IPS-11a (cell line): ENCODE data around the gene PANK4.
"Not testable (repeated sequence)": the region's sequence is repeated elsewhere in the genome, so short reads cannot be mapped to it uniquely, and the experiment has no call there.

ENCODE experiments used
- H3K4me3 ChIP-seq: one replicate; pipeline ENCODE4 v1.5.1; 2013; ENCODE audit warnings: low read depth, low read length, control low read depth

Gene PANK4

DNA sequence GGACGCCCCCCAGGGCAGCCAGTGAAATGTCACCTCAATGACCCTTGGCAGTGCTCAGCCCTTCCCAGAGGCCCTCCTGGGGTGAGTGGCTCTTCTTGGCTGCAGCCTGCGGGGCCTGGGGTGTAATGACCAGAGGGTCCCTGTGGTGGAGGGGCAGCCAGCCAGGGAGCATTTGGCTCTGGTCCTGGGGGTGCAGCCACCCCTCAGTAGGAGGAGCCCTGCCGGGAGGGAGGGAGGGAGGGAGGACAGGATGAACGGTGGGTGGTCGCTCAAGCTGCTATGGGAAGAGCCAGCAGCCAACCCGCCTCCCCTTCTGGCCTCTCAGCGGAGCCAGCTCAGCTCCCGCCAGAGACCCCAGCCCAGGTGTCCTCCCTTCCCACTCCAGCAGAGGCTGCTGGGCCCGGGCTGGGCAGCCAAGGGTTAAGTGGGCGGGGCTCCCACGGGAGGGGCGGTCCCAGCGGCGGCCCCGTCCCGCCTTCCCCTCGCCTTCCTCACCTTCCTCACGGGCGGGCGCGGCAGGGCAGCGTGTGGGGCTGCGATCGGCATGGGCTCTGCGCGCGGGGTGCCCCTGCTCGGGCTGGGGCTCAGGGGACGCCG is 59.3 kb downstream of the PANK4 start:
- no peak overlapping the region for H3K4me3 ChIP-seq

DNA sequence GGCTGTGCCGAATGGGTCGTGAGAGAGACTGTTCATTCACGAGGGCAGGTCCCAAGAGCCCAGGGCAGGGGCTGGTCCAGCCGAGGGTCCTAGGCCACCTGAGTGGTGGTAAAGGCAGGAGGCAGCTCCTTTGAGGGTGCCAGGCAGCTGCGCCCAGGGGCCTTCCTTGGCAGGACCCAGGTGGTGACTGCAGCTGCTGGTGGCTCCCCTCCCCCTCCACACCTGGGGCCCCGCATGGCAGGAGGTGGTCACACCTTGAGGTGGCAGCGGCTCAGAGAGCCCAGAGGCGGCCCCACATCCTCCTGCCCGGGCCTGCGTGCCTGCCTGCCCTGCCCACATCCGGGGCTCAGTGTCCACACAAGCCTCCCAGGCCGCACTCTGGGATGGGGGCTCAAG is 60.1 kb downstream of the PANK4 start:
- H3K4me3 ChIP-seq: no peak overlapping the region

DNA sequence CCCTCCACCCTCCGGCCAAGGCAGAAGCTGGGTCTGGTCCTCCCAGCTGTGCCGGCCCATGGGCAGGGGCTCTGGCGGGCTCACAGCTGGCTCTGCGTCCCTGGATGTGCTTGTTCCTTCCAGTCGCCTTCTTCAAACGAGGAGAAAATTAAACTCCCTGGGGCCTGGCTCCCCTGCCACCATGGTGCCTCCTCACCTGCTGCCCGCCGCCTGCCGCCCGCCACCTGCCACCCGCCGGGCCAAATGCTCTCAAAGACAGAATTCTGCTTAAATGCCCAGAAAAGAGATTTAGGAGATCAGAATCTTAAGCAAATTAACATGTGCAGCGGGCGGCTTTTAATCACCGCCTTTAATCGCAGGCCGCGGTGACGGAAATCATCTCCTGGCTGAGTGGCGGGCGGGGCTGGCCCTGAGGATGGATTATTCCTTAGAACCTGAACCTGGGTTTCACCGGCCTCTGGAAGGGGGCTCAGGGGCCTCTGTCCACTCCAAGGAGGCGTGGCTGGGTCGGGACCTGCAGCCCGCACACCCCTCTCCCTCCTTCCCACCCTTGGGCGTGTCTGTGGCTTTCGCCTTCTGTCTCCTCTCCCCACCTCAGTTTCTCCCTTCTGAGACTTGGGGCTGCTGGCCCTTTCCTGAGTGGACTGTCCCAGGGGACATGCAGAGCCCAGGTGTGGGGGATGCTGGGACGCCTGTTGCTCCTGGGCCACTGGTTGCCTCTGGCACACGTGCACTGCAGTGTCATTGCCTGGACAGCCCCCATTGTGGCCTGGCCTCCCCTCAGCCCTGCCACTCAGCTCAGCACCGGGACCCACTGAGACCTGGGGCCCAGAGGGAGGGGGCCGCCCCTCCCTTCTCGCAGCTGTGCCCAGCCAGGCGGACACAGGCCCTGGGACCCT is 60.8 kb downstream of the PANK4 start:
- no peak overlapping the region for H3K4me3 ChIP-seq

DNA sequence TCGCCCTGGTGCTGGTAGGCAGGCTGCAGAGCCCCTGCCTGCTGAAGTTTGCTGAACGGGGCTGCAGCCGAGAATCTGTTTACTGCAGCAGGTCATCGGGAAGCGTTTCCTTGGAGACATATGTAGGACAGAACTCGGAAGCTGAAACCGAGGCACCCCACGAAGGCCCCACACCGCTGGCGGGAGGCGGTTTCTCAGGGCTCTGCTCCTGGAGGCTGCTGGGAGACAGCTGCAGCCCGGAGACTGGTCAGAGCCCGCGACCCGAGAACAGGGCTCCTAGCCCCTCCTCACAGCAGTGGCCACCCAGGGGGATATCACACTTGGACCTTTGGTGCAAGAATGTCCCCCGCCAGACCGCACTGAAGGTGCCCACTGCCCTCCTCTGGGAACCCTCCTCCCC is 63.0 kb downstream of the PANK4 start:
- H3K4me3 ChIP-seq: no peak overlapping the region

DNA sequence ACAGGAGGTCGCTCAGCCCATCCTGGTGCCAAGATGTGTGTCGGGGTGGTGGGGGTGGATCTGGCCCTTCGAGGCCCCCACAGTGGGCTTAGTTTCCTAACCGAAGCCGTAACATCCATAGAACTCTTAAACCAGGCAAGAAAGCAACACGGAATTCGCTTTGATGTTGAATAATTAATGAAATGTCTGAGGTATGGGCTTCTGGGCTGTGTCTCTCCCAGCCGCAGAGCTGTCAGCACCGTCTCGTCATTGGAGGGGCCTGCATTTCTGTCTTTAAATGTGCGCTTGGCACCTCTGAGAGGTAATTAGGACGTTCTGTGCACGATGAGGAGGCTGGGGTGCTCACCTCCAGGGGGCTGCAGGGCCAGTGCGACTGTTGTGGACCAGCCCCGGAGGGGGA is 63.6 kb downstream of the PANK4 start:
- H3K4me3 ChIP-seq: no peak overlapping the region

DNA sequence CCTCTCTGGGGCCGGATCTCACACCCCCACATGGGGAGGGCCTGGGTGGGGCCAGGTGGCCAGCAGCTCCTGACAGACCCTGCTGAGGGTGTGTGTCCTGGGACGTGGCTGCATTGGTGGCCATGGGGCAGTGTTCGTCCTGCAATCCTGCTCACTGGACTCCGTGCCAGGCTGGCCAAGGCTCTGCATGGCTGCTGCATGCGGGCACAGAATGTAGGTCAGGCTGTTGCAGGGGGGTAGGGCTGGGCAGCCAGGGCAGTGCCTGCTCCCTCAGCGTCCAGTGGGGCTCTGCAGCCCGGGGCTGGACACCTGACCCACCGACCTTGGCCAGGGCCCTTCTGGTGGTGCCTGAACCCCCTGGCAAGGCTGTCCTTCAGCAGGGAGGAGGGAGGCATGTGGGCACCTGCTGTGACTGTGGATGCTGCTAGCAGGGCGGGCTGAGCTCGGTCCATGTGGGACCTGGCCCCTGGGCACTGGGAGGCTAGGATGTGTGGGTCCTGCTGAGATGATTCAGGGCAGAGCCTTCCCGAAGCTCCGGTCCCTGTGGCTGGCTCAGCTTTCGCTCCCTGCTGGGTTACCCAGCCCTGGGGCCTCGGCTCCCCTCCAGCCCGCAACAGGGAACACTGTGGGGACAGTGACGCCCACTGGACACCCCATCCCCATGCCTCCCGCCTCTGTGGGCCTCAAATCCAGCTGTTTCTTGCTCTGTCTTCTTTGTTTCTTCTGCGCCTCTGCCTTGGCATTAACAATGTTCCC is 65.2 kb downstream of the PANK4 start:
- no peak overlapping the region for H3K4me3 ChIP-seq

DNA sequence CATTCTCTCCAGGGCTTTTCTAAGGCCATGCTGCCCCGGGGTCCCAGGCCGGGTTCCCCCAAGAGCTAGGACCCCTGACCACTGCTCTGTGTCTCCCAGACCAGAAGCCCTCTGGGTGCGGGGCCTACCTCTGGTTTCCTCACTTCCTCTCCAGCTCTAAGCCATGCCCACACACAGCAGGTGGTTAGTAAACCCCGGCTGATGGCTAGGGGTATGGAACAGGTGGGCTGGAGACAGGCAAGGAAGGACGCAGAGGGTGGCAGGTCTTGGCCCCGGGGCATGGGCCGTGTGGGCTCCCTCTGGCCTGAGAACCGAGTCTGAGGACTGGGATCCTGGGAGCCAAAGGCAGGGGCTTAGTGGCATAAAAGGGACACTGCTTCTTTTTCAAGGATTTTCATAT is 66.2 kb downstream of the PANK4 start:
- no peak overlapping the region for H3K4me3 ChIP-seq

DNA sequence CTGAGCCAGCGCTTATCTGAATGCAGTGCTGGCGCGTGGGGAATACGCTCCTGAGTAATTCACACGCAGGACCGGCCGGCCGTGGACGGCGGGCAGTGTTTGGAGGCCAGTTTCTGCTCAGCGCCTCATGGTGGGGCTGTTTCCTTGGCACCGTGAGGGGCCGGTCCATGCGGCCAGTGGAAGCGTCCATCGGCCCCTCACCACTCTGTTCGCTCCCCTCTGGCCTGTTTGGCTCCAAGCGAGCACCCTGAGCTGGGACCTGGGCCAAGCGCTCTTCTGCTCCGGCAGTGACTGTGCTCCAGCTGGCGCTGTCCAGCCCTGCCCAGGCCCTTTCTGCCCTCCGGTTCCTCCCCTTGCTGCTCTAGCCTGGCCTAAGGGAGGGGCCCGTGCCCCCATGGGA is 66.6 kb downstream of the PANK4 start:
- no peak overlapping the region for H3K4me3 ChIP-seq

DNA sequence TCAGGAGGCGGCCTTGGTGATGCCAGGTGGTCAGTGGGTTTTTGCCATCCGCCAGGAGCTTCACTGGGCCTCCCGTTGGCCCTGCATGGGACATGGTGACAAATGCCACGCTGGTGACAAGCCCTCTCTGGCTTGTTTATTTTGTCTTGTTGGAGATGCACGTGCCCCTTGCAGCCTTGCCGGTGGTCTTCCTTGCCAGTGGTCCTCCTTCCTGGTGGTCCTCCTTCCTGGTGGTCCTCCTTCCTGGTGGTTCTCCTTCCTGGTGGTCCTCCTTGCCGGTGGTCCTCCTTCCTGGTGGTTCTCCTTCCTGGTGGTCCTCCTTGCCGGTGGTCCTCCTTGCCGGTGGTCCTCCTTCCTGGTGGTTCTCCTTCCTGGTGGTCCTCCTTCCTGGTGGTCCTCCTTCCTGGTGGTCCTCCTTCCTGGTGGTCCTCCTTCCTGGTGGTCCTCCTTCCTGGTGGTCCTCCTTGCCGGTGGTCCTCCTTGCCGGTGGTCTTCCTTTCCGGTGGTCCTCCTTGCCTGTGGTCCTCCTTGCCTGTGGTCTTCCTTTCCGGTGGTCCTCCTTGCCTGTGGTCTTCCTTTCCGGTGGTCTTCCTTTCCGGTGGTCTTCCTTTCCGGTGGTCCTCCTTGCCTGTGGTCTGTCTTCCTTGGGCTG is 67.2 kb downstream of the PANK4 start:
- H3K4me3 ChIP-seq: not testable (repeated sequence)

DNA sequence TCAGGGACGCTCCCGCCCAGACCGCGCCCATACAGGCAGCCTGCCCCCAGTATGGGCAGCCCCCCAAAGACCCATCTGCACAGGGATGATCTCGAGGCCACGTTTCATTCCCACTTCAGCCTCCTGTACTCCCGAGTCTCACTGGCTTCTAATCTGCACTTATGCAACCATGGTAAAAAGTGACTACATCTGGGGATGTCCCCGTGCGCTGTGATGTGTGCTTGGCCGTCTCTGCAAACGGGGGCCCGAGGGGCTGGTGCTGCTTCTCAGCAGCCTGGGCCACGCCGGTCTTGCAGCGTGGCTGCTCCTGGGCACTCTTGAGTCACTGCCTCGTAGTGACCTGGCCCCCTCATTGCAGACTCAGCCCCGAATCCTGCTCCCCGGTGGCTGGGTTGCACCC is 67.7 kb downstream of the PANK4 start:
- no peak overlapping the region for H3K4me3 ChIP-seq
